Keratinocyte (primary cell): ENCODE results near the gene CACNA1I.

Experiments used
- EZH2 ChIP-seq: IDR thresholded peaks from one replicate; pipeline ENCODE4 v1.6.1; 2012; ENCODE audit warnings: inconsistent platforms, mild to moderate bottlenecking, low read length, moderate library complexity
- TF ChIP-seq, protein P1 (sequence below), 3 experiments: IDR thresholded peaks in 1 of 3; conservative IDR thresholded peaks in 1 of 3; optimal IDR thresholded peaks in 1 of 3; 2 replicates in 2 of 3; 3 replicates in 1 of 3; pipeline versions ENCODE3 to v1.5.1; 2011; ENCODE audit warnings: low read length in 3 of 3, mild to moderate bottlenecking in 3 of 3, moderate library complexity in 2 of 3, control low read depth in 1 of 3, inconsistent platforms in 1 of 3; ENCODE audit not compliant: insufficient read depth in 2 of 3; ENCODE audit errors: extremely low read depth in 1 of 3

GRCh38 chr22:39530116-39530515 is 40.4 kb upstream of the CACNA1I start:
- TF ChIP-seq, protein P1, sequence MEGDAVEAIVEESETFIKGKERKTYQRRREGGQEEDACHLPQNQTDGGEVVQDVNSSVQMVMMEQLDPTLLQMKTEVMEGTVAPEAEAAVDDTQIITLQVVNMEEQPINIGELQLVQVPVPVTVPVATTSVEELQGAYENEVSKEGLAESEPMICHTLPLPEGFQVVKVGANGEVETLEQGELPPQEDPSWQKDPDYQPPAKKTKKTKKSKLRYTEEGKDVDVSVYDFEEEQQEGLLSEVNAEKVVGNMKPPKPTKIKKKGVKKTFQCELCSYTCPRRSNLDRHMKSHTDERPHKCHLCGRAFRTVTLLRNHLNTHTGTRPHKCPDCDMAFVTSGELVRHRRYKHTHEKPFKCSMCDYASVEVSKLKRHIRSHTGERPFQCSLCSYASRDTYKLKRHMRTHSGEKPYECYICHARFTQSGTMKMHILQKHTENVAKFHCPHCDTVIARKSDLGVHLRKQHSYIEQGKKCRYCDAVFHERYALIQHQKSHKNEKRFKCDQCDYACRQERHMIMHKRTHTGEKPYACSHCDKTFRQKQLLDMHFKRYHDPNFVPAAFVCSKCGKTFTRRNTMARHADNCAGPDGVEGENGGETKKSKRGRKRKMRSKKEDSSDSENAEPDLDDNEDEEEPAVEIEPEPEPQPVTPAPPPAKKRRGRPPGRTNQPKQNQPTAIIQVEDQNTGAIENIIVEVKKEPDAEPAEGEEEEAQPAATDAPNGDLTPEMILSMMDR (optimal IDR thresholded peaks at IDR 0.05 in 1 of 3, IDR thresholded peaks at IDR 0.05 in 1 of 3, conservative IDR thresholded peaks at IDR 0.05 in 1 of 3; ENCODE audit: extremely low read depth in 1 of 3, insufficient read depth in 2 of 3, low read length in 3 of 3): no peak
- TF ChIP-seq EZH2: no peak
